Measurements from ENCODE around the gene MAGEA3.
"Not testable (repeated sequence)": the region's sequence is repeated elsewhere in the genome, so short reads cannot be mapped to it uniquely, and the experiment has no call there.

The MAGEA3 gene

DNA sequence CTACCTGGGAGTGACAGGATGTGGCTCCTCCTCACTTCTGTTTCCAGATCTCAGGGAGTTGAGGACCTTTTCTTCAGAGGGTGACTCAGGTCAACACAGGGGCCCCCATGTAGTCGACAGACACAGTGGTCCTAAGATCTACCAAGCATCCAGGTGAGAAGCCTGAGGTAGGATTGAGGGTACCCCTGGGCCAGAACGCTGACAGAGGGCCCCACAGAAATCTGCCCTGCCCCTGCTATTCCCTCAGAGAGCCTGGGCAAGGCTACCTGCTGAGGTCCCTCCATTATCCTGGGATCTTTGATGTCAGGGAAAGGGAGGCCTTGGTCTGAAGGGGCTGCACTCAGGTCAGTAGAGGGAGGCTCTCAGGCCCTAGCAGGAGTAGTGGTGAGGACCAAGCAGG, 36.5 kb downstream of the MAGEA3 start:
- Histone ChIP-seq H3K4me3 (ENCODE audit: low read length) (no peak overlapping the region), H3K27me3 (replicated peaks; ENCODE audit: insufficient read depth, low read length) (no peaks in the 10 kb centered on the region), H3K4me2 (ENCODE audit: low read depth, low read length) (no peak overlapping the region), H3K79me2 (ENCODE audit: low read length) (no peaks in the 10 kb centered on the region), H4K20me1 (ENCODE audit: insufficient read depth, low read length) (no peaks in the 10 kb centered on the region), H3K36me3 (replicated peaks; ENCODE audit: insufficient read depth, low read length) (no peaks in the 10 kb centered on the region), H3F3A (ENCODE audit: insufficient read depth, low read length) (no peaks in the 10 kb centered on the region), H3K9ac (ENCODE audit: low read length) (no peak overlapping the region), H3K9me2 (replicated peaks; ENCODE audit: insufficient read depth, low read length) (no peaks in the 10 kb centered on the region), H3K27ac (ENCODE audit: low read length) (no peak overlapping the region), H3K9me3 (replicated peaks; ENCODE audit: insufficient read depth, low read length) (no peaks in the 10 kb centered on the region), H3K4me1 (ENCODE audit: low read length) (no peaks in the 10 kb centered on the region), H2AFZ (ENCODE audit: low read length) (no peak overlapping the region)
- TF ChIP-seq EZH2 (optimal IDR thresholded peaks at IDR 0.05; ENCODE audit: low read depth, low read length) (no peak), EZH2phosphoT487 (IDR thresholded peaks at IDR 0.05; ENCODE audit: low read length) (no peak)
- TF ChIP-seq, protein P1, sequence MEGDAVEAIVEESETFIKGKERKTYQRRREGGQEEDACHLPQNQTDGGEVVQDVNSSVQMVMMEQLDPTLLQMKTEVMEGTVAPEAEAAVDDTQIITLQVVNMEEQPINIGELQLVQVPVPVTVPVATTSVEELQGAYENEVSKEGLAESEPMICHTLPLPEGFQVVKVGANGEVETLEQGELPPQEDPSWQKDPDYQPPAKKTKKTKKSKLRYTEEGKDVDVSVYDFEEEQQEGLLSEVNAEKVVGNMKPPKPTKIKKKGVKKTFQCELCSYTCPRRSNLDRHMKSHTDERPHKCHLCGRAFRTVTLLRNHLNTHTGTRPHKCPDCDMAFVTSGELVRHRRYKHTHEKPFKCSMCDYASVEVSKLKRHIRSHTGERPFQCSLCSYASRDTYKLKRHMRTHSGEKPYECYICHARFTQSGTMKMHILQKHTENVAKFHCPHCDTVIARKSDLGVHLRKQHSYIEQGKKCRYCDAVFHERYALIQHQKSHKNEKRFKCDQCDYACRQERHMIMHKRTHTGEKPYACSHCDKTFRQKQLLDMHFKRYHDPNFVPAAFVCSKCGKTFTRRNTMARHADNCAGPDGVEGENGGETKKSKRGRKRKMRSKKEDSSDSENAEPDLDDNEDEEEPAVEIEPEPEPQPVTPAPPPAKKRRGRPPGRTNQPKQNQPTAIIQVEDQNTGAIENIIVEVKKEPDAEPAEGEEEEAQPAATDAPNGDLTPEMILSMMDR (IDR thresholded peaks at IDR 0.05; ENCODE audit: low read length) = no peak
- DNase-seq = no peak

GRCh38 chrX:152735860-152736511, 37.4 kb downstream of the MAGEA3 start:
- DNase-seq = peak; percentile 4
- Histone ChIP-seq H3K9me2 (replicated peaks; ENCODE audit: insufficient read depth, low read length) (no peaks in the 10 kb centered on the region), H4K20me1 (ENCODE audit: insufficient read depth, low read length) (no peaks in the 10 kb centered on the region), H3K4me2 (ENCODE audit: low read depth, low read length) (no peak overlapping the region), H3K27ac (ENCODE audit: low read length) (no peak overlapping the region), H3K79me2 (ENCODE audit: low read length) (no peaks in the 10 kb centered on the region), H3K4me1 (ENCODE audit: low read length) (no peaks in the 10 kb centered on the region), H3K9ac (ENCODE audit: low read length) (no peak overlapping the region), H3K4me3 (ENCODE audit: low read length) (no peak overlapping the region), H2AFZ (ENCODE audit: low read length) (no peak overlapping the region), H3K27me3 (replicated peaks; ENCODE audit: insufficient read depth, low read length) (no peaks in the 10 kb centered on the region), H3F3A (ENCODE audit: insufficient read depth, low read length) (no peaks in the 10 kb centered on the region), H3K9me3 (replicated peaks; ENCODE audit: insufficient read depth, low read length) (no peaks in the 10 kb centered on the region), H3K36me3 (replicated peaks; ENCODE audit: insufficient read depth, low read length) (no peaks in the 10 kb centered on the region)
- TF ChIP-seq, protein P1 (IDR thresholded peaks at IDR 0.05; ENCODE audit: low read length) = no peak
- no peak for TF ChIP-seq EZH2phosphoT487 (IDR thresholded peaks at IDR 0.05; ENCODE audit: low read length)
- TF ChIP-seq EZH2 (optimal IDR thresholded peaks at IDR 0.05; ENCODE audit: low read depth, low read length) = no peak

DNA sequence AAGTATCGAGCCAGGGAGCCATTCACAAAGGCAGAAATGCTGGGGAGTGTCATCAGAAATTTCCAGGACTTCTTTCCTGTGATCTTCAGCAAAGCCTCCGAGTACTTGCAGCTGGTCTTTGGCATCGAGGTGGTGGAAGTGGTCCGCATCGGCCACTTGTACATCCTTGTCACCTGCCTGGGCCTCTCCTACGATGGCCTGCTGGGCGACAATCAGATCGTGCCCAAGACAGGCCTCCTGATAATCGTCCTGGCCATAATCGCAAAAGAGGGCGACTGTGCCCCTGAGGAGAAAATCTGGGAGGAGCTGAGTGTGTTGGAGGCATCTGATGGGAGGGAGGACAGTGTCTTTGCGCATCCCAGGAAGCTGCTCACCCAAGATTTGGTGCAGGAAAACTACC, 37.9 kb downstream of the MAGEA3 start:
- not testable (repeated sequence) for H3K79me2 ChIP-seq (ENCODE audit: low read length); H4K20me1 ChIP-seq (ENCODE audit: insufficient read depth, low read length); H3K36me3 ChIP-seq (replicated peaks; ENCODE audit: insufficient read depth, low read length); H3K9me2 ChIP-seq (replicated peaks; ENCODE audit: insufficient read depth, low read length); H3K4me2 ChIP-seq (ENCODE audit: low read depth, low read length); H3K9ac ChIP-seq (ENCODE audit: low read length); H2AFZ ChIP-seq (ENCODE audit: low read length); H3K4me3 ChIP-seq (ENCODE audit: low read length); H3K4me1 ChIP-seq (ENCODE audit: low read length); H3K27ac ChIP-seq (ENCODE audit: low read length); H3K9me3 ChIP-seq (replicated peaks; ENCODE audit: insufficient read depth, low read length); H3K27me3 ChIP-seq (replicated peaks; ENCODE audit: insufficient read depth, low read length); DNase-seq; H3F3A ChIP-seq (ENCODE audit: insufficient read depth, low read length)

GRCh38 chrX:152738560-152738959, 40.0 kb downstream of the MAGEA3 start:
- Histone ChIP-seq H3K9me2 (replicated peaks; ENCODE audit: insufficient read depth, low read length) (no peaks in the 10 kb centered on the region), H3K79me2 (ENCODE audit: low read length) (no peaks in the 10 kb centered on the region), H3K27ac (ENCODE audit: low read length) (no peak overlapping the region), H3K4me2 (ENCODE audit: low read depth, low read length) (no peak overlapping the region), H3K9me3 (replicated peaks; ENCODE audit: insufficient read depth, low read length) (no peaks in the 10 kb centered on the region), H3K4me3 (ENCODE audit: low read length) (no peak overlapping the region), H3K4me1 (ENCODE audit: low read length) (no peaks in the 10 kb centered on the region), H3F3A (ENCODE audit: insufficient read depth, low read length) (no peaks in the 10 kb centered on the region), H3K9ac (ENCODE audit: low read length) (no peak overlapping the region), H3K36me3 (replicated peaks; ENCODE audit: insufficient read depth, low read length) (no peaks in the 10 kb centered on the region), H2AFZ (ENCODE audit: low read length) (no peak overlapping the region), H4K20me1 (ENCODE audit: insufficient read depth, low read length) (no peaks in the 10 kb centered on the region), H3K27me3 (replicated peaks; ENCODE audit: insufficient read depth, low read length) (no peaks in the 10 kb centered on the region)
- no peak for DNase-seq
- no peak for TF ChIP-seq EZH2phosphoT487 (IDR thresholded peaks at IDR 0.05; ENCODE audit: low read length)
- TF ChIP-seq, protein P1 (IDR thresholded peaks at IDR 0.05; ENCODE audit: low read length) = no peak
- TF ChIP-seq EZH2 (optimal IDR thresholded peaks at IDR 0.05; ENCODE audit: low read depth, low read length) = no peak
